Measurements from ENCODE around the gene LTBR. TPM values are rescaled to one million over a fixed set of nuclear protein-coding genes. Genes with fewer than 3 reads are reported as not detected.

LTBR gene
- total and polyA plus RNA-seq, 2 donors (not counting 3 experiments of a cell fraction or from before 2014, with no cell fraction given) = 70.7 to 102 TPM

- Histone ChIP-seq H3K4me2 (ENCODE audit: insufficient read depth, low read length) (peak overlapping the region; percentile 75), H3K4me3 (replicated peaks in 1 of 3; ENCODE audit: insufficient read depth in 1 of 3, low read depth in 1 of 3, low read length in 3 of 3) (peak overlapping the region; percentile 36 to 46 (median 41)), H3K9me1 (replicated peaks; ENCODE audit: control insufficient read depth, extremely low read depth, insufficient read depth, low read length) (no peaks in the 10 kb centered on the region), H3K4me1 (ENCODE audit: control insufficient read depth, extremely low read depth, insufficient read depth, low read length) (peaks cover 25% of the 10 kb centered on the region), H3K27me3 (ENCODE audit: control insufficient read depth in 2 of 2, insufficient read depth in 2 of 2, low read length in 2 of 2) (no peaks in the 10 kb centered on the region), H2AFZ (ENCODE audit: low read depth, low read length) (peak overlapping the region; percentile 95), H3K9me3 (replicated peaks; ENCODE audit: control insufficient read depth, insufficient read depth, low read length) (no peaks in the 10 kb centered on the region), H3K27ac (ENCODE audit: insufficient read depth, low read depth, low read length) (peak overlapping the region; percentile 4), H3K36me3 (ENCODE audit: control insufficient read depth in 2 of 2, extremely low read depth in 1 of 2, insufficient read depth in 2 of 2, low read length in 2 of 2) (no peaks in the 10 kb centered on the region), H4K20me1 (replicated peaks; ENCODE audit: control insufficient read depth, extremely low read depth, insufficient read depth, low read length) (no peaks in the 10 kb centered on the region), H3K79me2 (ENCODE audit: control insufficient read depth, insufficient read depth, low read length) (no peaks in the 10 kb centered on the region), H3K9ac (replicated peaks; ENCODE audit: extremely low read depth, insufficient read depth, low read length) (peak overlapping the region; percentile 57)
- intact Hi-C loops (cut with micrococcal nuclease) = loop anchor here (2.0 kb wide), 2 partner anchors 27 to 41 kb away; no protein-coding TSS in a partner anchor
- ChIA-PET CTCF (interaction anchor here (0.9 to 2.4 kb wide), 10 partner anchors 11 to 102 kb away, joined by 3 to 33 read pairs (median 6); partner anchors contain the start of genes LTBR and TNFRSF1A), POLR2A (interaction anchor here (1.0 to 1.6 kb wide), 4 partner anchors 11 to 170 kb away, joined by 3 to 7 read pairs (median 4); no protein-coding TSS in a partner anchor)
- no peak for TF ChIP-seq FOS (IDR thresholded peaks at IDR 0.05; ENCODE audit: borderline replicate concordance, insufficient read depth, low read length)
- TF ChIP-seq JUN (IDR thresholded peaks at IDR 0.05; ENCODE audit: borderline replicate concordance, insufficient read depth, insufficient read length, low read depth) = no peak
- TF ChIP-seq CTCF (IDR thresholded peaks at IDR 0.05; ENCODE audit: extremely low read depth in 1 of 2, insufficient read depth in 1 of 2, low read depth in 1 of 2, low read length in 2 of 2) = no peak
- TF ChIP-seq MAX (IDR thresholded peaks at IDR 0.05; ENCODE audit: insufficient read depth, insufficient read length) = no peak
- no peak for TF ChIP-seq POLR2AphosphoS5 (IDR thresholded peaks at IDR 0.05; ENCODE audit: insufficient read depth, low read depth, low read length)
- TF ChIP-seq GATA2 (IDR thresholded peaks at IDR 0.05; ENCODE audit: insufficient read depth, insufficient read length, low read depth, low read length) = no peak
- no peak for TF ChIP-seq POLR2A (IDR thresholded peaks at IDR 0.05; ENCODE audit: low read depth, low read length)
- no peak for TF ChIP-seq EZH2 (IDR thresholded peaks at IDR 0.05; ENCODE audit: borderline replicate concordance, low read depth, low read length, severe bottlenecking)
- no peak for TF ChIP-seq MYC (IDR thresholded peaks at IDR 0.05; ENCODE audit: low read depth, low read length)
- FAIRE-seq (peak; percentile 43), DNase-seq (ENCODE audit: low read depth, low spot score) (peak; percentile 75)
- no TSS peak for BruUV-seq (replicated peaks)
- dilution Hi-C loops (cut with MboI; ENCODE audit: extremely low pct_ligation_motif_present, low sequenced_read_pairs) = no loop called here
Observed at GRCh38 chr12:6363330-6364043, 20.5 kb upstream of the LTBR start.

All from endothelial cell of umbilical vein (primary cell).